Esophagus muscularis mucosa (tissue), 3 donors: ENCODE results near the gene MIGA2.

Experiments used
- CTCF ChIP-seq, 3 experiments: fragments of 200-600 bp in 2 of 3; fragments of 450-650 bp in 1 of 3; sonication (generic) in 2 of 3; IDR thresholded peaks; one replicate each; pipeline ENCODE4 v1.5.1; 2017 to 2019; ENCODE audit warnings: antibody characterized with exemption in 3 of 3, mild to moderate bottlenecking in 2 of 3, moderate library complexity in 1 of 3
- POLR2A ChIP-seq: fragments of 450-650 bp; IDR thresholded peaks from one replicate; pipeline ENCODE4 v1.6.1; 2017; ENCODE audit warnings: antibody characterized with exemption, moderate library complexity, mild to moderate bottlenecking, low read depth

- TF ChIP-seq CTCF (IDR thresholded peaks at IDR 0.05) (no peak), POLR2A (no peak)
Measured at GRCh38 chr9:129064499-129064908, 28.1 kb downstream of the MIGA2 start.
